Measurements from ENCODE around the gene UFD1. TPM values are rescaled to one million over a fixed set of nuclear protein-coding genes. Genes with fewer than 3 reads are reported as not detected.

The UFD1 gene
- total RNA-seq, 2 donors from 2014 or later: 43.8 to 46.9 TPM

DNA sequence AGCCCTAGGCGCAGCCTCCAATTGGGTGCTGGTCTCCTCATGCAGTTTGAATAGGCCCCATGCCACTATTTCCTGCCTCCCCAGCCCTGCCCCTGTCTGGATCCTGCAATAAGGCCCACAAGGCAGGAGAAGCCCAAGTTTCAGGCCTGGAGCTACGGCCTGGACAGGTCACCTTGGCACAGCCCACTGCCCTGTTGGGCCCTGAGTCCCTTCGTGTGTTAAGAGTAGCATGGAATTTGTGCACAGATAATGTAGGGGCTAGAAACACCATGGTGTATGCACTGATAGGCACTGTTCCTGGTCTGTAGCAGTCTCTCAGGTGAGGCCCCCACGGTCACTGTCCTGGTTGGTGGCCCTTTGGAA lies 20.9 kb upstream of the UFD1 start:
- DNase-seq (no peak), ATAC-seq (no peak)
- intact Hi-C loops (cut with DNase I): loop anchor here (5.0 kb wide), 1 partner anchor 132 kb away; no protein-coding TSS in a partner anchor

DNA sequence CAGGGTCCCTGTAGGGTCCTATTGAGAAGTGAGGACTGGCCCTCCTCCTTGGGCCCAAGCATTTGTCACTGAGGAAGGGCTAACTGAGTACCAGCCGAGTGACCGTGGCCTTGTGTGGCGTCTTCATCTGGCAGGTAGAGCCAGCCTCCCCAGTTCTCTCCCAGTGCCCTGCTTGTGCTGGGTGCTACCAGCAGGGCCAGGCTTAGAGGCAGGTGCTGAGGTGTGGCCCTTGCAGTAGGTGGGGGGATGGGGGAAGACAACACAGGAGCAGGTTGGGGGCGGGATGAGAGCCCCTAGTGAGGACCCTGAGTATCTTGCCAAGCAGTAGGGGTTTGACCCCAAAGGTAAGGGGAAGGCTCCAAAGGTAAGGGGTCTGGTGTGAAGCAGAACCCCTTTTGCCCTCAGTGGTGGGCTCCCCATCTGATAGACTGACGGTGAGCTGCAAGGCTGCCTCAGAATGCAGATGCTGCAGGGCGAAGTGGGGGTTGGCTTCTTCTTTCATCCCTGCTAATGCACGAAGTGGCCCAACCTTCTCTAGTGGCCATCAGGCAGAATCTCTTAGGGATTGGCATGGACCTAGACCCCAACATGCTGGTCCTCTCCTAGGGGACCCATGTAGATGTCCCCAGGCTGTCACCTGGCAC lies 20.4 kb upstream of the UFD1 start:
- intact Hi-C loops (cut with DNase I): loop anchor here (5.0 kb wide), 1 partner anchor 133 kb away; no protein-coding TSS in a partner anchor
- no peak for DNase-seq
- no peak for ATAC-seq

DNA sequence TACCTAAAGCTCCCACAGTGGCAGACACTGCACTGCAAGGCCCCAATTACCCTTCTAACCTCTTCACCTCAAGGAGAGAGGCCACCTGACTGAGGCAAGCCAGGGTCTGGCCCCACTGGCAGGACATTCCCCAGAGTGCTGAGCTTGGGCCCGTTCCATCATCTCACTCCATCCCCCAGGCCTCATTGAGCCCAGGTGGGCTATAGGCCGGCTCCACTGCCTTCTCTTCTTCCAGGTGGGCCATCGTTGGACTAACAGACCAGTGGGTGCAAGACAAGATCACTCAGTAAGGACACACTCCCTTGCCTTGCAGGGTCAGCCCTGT lies 19.8 kb upstream of the UFD1 start:
- intact Hi-C loops (cut with DNase I): loop anchor here (5.0 kb wide), 1 partner anchor 133 kb away; no protein-coding TSS in a partner anchor

DNA sequence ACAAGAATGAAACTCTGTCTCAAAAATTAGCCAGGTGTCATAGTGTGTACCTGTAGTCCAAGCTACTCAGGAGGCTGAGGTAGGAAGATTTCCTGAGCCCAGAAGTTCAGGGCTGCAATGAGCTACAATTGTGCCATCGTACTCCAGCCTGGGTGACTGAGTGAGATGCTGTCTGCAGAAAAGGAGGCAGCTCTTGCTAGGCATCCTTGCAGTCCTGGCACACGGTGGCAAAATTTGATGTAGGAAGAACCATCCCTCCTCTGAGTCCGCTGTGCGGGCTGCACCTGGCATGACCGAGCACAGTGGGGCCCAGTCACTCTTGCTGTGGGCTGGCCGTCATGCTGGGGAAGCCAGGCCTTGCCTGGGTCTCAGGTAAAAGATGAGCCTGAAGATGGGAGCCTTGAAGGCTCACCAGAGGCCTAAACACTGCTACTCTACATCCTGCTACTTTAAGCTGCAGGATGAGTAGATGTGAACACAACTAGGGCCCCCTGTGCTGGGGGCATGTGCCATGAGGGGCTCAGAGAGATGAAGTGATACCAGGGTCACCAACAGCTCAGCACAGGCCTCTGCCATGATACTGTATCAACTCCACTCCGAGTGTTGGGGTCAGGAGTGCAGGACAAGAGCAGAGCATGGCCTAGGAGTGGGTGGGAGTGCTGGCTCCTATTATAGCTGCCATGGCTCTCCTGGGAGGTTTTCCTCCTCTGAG lies 19.3 kb upstream of the UFD1 start:
- ATAC-seq: no peak
- no peak for DNase-seq
- intact Hi-C loops (cut with DNase I): loop anchor here (5.0 kb wide), 1 partner anchor 134 kb away; no protein-coding TSS in a partner anchor

More for the DNA sequence above, 19.8 kb upstream of the UFD1 start:
- DNase-seq (no peak), ATAC-seq (no peak)

DNA sequence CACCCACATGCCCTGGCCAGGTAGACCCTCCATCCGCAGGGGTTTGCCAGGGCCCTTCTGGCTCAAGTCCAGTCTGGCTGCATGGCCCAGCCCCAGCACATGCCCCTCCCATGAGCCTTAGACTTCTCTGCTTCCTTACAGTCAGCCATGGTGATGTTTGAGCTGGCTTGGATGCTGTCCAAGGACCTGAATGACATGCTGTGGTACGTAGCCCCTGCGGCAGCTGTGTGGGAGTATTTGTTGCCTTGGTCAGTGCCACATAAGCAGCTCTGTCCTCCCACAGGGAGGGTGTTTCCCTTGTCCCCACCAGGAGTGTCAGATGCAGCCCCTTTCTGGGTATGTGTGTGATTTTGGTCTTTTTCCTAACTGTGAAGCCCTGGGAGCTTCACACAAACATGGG lies 18.3 kb upstream of the UFD1 start:
- DNase-seq: no peak
- intact Hi-C loops (cut with DNase I): loop anchor here (5.0 kb wide), 1 partner anchor 135 kb away; no protein-coding TSS in a partner anchor
- peak in 1 of 2 donors; percentile 39 for ATAC-seq

DNA sequence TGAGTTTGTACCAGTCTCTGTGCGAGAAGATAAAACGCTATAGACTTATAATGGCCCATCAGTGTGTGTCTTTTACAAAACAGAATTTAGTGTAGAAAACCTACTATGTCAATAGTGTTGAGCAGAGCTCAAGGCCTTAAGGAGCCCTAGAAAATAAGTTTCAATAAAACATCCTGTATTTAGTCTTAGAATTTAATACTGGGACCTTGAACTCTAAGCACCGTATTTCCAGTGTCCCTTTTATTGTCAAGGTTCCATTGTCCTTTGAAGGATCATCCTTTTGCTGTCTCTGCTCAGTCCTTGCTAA lies 17.3 kb upstream of the UFD1 start:
- ATAC-seq (no peak), DNase-seq (no peak)
- intact Hi-C loops (cut with DNase I): loop anchor here (5.0 kb wide), 1 partner anchor 136 kb away; no protein-coding TSS in a partner anchor

DNA sequence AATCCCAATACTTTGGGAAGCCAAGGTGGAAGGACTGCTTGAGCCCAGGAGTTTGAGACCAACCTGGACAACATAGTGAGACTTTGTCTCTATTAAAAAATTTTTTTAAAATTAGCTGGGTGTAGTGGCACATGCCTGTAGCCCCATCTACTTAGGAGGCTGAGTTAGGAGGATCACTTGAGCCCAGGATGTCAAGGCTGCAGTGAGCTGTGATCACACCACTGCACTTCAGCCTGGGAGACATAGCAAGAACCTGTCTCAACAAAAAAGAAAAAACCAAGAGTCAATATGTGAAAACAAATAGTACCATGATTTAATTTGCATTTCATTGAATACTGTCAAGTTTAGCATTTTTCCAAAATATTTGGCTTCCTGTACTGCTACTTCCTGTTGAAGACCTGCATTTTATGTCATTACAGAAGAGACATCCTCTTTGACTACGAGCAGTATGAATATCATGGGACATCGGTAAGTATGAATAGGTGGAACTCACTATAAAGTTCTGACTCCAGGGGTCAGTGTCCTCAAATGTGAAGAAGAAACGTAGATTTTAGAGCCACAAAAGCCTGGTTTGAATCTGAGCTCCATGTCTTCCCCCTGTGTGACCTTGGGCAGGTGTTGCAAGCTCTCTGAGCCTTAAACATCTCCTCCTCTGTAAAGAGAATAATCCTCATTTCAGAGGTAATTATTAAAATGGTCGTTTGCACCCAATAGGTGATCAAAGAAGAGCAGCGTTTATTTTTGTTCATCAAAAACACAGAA lies 16.8 kb upstream of the UFD1 start:
- DNase-seq (no peak), ATAC-seq (no peak)

DNA sequence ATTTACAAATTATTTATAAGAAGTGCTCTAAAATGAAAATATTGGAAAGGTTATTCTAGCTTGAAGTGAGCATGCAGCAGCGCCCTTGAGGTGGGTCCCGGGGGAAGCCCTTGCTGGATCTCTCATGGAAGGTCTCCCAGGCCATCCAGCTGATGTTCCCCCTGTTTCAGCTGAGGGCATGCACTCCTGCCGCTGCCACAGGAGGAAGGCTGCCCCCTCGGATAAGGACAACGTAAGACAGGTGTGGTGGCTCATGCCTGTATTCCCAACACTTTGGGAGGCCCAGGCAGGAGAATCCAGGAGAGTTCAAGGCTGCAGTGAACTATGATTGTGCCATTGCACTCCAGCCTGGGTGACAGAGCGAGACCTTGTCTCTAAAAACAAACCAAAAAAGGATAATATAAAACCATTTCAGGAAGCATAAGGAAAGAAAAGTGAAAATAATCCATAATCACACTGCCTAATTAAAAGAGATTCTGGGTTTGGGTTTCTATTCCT lies 15.7 kb upstream of the UFD1 start:
- DNase-seq (no peak), ATAC-seq (no peak)
- intact Hi-C loops (cut with DNase I): loop anchor here (5.0 kb wide), 1 partner anchor 138 kb away; no protein-coding TSS in a partner anchor

More for the DNA sequence above, 16.8 kb upstream of the UFD1 start:
- intact Hi-C loops (cut with DNase I): loop anchor here (5.0 kb wide), 1 partner anchor 137 kb away; no protein-coding TSS in a partner anchor

DNA sequence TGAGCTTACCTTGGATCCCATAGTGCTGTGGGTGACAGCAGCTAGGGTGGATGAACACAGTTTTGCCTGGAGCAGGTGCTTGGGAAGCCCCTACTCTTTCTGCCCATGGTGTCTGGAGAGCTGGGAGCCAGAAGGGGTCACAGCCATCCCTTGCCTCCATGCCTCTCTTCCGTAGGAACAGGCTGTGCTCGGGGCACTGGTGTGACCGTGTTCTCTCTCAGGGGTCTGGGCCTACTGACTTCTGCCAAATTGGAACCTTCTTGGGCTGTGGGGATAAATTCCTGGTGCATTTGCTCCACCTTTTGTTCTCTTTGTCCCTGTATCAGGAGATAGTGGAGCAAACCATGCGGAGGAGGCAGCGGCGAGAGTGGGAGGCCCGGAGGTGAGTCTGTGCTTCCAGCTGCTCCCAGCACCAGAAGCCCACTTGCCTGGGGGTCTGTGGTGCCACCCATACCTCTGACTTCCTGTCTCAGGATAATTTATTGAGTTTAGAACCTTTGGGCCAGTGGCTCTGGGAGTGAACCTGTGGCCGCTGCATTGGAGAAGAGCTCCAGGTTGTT lies 15.1 kb upstream of the UFD1 start:
- DNase-seq (no peak), ATAC-seq (no peak)
- intact Hi-C loops (cut with DNase I): no loop called here

DNA sequence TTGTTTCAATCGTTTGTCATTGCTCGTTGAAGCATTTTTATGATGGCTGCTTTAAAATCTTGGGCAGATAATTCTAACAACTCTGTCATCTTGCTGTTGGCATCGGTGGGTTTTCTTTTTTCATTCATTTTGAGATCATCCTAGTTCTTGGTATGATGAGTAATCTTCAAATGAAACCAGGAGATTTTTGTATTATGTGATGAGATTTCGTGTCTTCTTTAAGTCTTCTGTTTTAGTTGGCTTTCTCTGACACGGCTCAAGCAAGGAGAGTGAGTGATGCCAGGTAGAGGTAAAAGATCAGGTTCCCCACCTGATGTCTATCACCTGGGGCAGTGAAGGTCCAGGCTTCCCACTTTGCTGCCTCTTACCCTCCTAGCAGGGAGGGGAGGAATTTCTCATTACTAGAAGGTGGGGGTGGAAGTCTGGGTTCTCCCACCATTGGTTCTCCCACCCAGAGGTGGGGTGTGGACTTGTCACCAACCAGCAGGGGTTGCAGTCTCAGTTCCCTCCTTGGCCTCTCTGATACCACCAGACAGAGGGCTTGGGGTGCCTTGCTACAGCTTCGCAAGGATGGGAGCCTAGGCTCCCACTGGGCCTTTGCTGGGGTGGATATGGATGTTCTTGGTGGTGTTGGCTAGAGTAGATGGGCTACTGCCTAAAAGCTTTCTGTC lies 13.6 kb upstream of the UFD1 start:
- ATAC-seq (no peak), DNase-seq (no peak)
- intact Hi-C loops (cut with DNase I): no loop called here

DNA sequence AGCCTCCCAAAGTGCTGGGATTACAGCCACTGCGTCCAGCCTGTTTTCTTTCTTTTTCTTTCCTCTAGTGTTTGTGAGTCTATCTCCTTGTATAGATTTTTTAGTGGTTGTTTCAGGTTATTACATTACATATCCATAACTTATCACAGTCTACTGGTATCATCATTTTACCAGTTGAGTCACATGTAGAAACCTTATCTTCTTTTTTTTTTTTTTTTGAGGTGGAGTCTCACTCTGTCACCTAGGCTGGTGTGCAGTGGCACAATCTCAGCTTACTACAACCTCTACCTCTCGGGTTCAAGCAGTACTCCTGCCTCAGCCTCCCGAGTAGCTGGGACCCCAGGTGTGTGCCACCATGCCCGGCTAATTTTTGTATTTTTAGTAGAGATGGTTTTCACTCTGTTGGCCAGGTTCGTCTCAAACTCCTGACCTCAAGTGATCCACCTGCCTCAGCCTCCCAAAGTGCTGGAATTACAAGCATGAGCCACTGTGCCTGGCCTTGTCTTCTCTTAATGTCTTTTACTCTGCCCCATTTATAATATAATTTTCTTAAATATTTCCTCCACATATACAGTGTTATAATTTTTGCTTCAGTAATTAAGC lies 11.7 kb upstream of the UFD1 start:
- no peak for ATAC-seq
- no peak for DNase-seq
- intact Hi-C loops (cut with DNase I): no loop called here

DNA sequence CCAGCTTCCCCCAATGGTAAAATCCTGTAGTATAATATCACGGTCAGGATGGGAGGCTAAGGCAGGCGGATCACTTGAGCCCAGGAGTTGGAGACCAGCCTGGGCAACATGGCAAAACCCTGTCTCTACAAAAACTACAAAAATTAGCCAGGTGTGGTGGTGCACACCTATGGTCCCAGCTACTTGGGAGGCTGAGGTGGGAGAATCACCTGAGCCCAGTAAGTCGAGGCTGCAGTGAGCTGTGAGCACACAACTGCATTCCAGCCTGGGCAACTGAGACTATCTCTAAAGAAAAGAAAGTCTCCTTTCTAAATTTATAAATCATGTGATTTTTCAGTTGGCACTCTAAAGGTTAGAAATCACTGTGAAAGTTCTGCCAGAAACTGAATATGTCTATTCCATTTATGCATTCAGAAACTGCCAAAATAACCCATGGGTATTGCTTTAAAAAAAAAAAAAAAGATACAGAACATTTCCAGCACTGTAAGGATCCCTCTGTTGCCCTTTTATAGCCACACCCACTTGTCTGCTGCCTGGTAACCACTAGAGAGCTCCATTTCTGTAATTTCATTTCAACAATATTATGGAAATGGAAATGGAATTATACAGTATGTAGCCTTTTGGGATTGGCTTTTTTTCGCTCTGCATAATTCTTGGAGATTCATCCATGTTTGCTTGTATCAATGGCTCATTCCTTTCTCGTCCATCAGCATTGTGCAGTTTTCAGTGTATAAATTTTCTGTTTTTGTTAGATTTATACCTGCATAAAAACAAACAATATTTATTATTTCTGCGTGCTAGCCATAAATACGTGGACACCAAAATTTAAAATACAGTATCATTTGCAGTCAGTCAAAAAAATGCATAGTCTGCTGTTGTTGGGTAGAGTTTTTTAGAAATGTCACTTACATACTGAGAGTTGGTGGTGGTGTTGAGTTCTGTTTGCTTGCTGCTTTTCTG lies 10.2 kb upstream of the UFD1 start:
- intact Hi-C loops (cut with DNase I): no loop called here
- peak; percentile 47 to 71 for ATAC-seq
- DNase-seq: no peak

DNA sequence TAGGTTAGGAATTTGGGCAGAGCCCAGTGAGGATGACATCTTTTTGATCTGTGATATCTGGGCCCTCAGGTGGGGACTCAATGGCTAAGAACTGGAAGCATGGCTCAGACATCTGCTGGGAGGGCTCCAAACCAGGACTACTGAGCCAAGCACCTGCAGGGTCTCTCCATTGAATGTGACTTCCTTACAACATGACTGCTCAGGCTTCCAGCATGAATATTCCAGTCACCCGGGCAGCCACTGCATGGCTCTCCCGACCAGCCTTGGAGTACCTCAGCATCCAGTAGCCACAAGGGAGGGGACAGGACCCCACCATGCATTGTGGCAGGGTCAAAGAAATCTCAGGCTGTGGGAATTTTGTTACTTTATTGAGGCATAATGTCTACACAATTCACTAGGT lies 9.3 kb upstream of the UFD1 start:
- ATAC-seq (no peak), DNase-seq (no peak)
- intact Hi-C loops (cut with DNase I): no loop called here

DNA sequence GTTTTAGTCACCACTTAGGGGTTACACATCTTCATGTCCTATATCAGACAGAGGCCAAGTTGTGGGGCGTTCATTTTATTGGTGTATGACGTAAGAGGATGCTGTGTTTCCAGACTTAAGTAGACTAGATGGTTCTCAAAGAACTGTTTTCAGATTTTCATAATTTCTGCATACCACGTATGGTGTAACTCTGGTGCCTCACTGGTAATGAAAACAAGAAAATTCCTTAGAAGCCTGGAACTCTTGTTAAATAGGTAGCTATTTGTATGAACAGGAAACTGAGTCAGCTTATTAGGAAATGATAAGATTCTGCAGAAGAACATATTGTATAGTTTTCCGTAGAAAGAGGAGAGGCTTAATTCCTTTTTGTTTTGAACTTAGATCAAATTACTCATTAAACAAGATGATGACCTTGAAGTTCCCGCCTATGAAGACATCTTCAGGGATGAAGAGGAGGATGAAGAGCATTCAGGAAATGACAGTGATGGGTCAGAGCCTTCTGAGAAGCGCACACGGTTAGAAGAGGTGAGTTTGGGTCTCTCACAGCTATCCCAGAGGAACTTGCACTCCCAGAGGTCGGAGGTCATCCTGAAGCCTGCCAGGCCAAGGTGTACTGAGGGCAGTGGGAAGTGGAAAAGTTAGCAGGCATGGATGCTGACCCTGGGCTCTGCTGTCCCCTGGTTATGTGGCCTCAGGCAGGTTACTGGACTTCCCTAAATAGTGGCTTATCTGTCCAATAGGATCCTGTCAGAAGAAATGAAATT lies 4.7 kb upstream of the UFD1 start:
- intact Hi-C loops (cut with DNase I): no loop called here
- DNase-seq (no peak), ATAC-seq (no peak)

DNA sequence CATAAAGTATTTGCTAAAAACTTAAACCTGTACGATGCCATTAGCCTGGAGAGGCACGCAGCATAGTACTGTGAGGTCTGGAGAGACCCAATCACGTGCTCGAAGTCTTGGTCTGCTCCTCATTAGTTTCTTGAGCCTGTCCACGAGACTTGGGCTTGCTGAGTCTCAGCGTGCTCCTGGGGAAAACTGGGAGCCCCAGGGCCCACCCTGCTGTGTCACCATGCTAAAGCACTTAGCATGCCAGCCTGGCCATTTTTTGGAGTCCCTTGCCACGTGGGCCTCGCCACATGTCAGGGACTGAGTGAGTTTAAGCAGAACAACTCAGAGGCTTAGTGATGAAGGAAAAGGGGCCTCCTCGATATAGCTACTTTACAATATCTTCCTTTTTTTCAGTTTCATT lies 3.3 kb upstream of the UFD1 start:
- intact Hi-C loops (cut with DNase I): no loop called here
- ATAC-seq (no peak), DNase-seq (no peak)

DNA sequence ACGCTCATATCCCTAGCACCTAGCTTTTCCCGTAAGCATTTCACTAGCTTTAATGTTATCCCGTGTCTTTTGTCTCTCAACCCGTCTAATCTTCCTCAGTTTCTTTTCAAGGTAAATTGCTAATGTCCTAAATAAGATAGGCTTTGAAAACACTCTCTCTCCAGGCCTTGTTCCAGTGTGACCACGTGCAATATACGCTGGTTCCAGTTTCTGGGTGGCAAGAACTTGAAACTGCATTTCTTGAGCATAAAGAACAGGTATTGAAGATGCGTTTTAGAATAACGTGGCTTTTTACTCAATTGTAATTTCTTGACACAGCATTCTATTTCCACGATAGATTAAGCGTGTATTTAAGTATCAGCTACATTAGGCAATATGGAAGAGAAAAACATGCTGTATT lies 1.8 kb upstream of the UFD1 start:
- no peak for ATAC-seq
- intact Hi-C loops (cut with DNase I): no loop called here
- no peak for DNase-seq

DNA sequence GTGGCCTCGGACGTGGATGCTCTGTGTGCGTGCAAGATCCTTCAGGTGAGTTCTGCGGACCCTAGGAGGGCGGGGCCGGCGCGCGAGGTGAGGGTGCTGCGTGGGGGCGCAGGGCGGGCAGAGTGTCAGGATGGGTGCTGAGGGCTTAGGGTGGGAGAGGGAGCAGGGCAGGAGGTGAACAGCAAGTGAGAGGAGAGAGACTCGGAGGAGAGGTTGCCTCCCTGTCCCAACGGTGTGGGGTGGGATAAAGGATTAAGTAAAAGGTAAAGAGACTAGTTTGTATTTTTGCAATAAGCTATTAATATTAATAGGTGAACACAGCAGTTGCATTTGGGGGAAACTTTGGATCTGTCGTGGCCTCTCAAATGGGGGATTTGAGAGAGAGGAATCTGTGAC lies 1.2 kb upstream of the UFD1 start:
- ATAC-seq (no peak), DNase-seq (no peak)
- intact Hi-C loops (cut with DNase I): no loop called here
